Measurements from ENCODE around the gene ABHD14A. TPM values are rescaled to one million over a fixed set of nuclear protein-coding genes. Genes with fewer than 3 reads are reported as not detected.

Gene ABHD14A
- total and polyA plus RNA-seq, 2 of the 13 experiments (the other 11 are each of a cell fraction or from before 2014, with no cell fraction given), result 29.5 to 46.9 TPM

- no peak for TF ChIP-seq PRDM15 (CRISPR knock-in tag; IDR thresholded peaks at IDR 0.05)
- no peak for TF ChIP-seq ARHGAP35 (CRISPR knock-in tag; IDR thresholded peaks at IDR 0.05; ENCODE audit: borderline replicate concordance)
- TF ChIP-seq ZNF121 (CRISPR knock-in tag; IDR thresholded peaks at IDR 0.05), result peak; percentile 52; the same call in 1 of the 2 replicates
- TF ChIP-seq REST (IDR thresholded peaks at IDR 0.05; ENCODE audit: borderline replicate concordance in 1 of 2, low read depth in 1 of 2, low read length in 2 of 2), result no peak; a peak in 1 of 4 replicates
- no peak for TF ChIP-seq ZNF468 (CRISPR knock-in tag; IDR thresholded peaks at IDR 0.05)
- TF ChIP-seq ZHX1 (CRISPR knock-in tag; IDR thresholded peaks at IDR 0.05; ENCODE audit: low read depth), result peak; percentile 27; the same call in 1 of the 2 replicates
- TF ChIP-seq ZNF142 (CRISPR knock-in tag; IDR thresholded peaks at IDR 0.05), result no peak; the same call in 1 of the 2 replicates
- TF ChIP-seq ZNF576 (CRISPR knock-in tag; IDR thresholded peaks at IDR 0.05), result no peak
- no peak for TF ChIP-seq TBX2 (CRISPR knock-in tag; IDR thresholded peaks at IDR 0.05; ENCODE audit: borderline replicate concordance)
- no peak for TF ChIP-seq MAF1 (CRISPR knock-in tag; IDR thresholded peaks at IDR 0.05; ENCODE audit: borderline replicate concordance)
- no peak for TF ChIP-seq ZKSCAN8 (CRISPR knock-in tag; IDR thresholded peaks at IDR 0.05; ENCODE audit: borderline replicate concordance)
- TF ChIP-seq HMG20B (CRISPR knock-in tag; conservative IDR thresholded peaks at IDR 0.05), result no peak
Observed at GRCh38 chr3:51982352-51982837, 7.5 kb downstream of the ABHD14A start (continued).

Measured in HepG2 (cell line).